GM12865 (cell line): ENCODE measurements around the gene CA9.

Source experiments
- DNase-seq: peaks from one replicate; pipeline ENCODE4 v3.0.0; 2010; ENCODE audit warnings: low read depth
- H3K4me3 ChIP-seq: 2 replicates; pipeline ENCODE4 v1.5.1; 2011; ENCODE audit warnings: mild to moderate bottlenecking, low read depth, low read length, control low read depth
- TF ChIP-seq, protein P1 (sequence below): IDR thresholded peaks from 2 replicates; pipeline ENCODE4 v1.5.1; 2011; ENCODE audit warnings: low read length, control low read depth, low read depth, inconsistent platforms; ENCODE audit not compliant: insufficient read depth; ENCODE audit errors: missing control alignments

Gene CA9

GRCh38 chr9:35697486-35697885, 23.8 kb downstream of the CA9 start:
- TF ChIP-seq, protein P1, sequence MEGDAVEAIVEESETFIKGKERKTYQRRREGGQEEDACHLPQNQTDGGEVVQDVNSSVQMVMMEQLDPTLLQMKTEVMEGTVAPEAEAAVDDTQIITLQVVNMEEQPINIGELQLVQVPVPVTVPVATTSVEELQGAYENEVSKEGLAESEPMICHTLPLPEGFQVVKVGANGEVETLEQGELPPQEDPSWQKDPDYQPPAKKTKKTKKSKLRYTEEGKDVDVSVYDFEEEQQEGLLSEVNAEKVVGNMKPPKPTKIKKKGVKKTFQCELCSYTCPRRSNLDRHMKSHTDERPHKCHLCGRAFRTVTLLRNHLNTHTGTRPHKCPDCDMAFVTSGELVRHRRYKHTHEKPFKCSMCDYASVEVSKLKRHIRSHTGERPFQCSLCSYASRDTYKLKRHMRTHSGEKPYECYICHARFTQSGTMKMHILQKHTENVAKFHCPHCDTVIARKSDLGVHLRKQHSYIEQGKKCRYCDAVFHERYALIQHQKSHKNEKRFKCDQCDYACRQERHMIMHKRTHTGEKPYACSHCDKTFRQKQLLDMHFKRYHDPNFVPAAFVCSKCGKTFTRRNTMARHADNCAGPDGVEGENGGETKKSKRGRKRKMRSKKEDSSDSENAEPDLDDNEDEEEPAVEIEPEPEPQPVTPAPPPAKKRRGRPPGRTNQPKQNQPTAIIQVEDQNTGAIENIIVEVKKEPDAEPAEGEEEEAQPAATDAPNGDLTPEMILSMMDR = no peak
- no peak for DNase-seq

DNA sequence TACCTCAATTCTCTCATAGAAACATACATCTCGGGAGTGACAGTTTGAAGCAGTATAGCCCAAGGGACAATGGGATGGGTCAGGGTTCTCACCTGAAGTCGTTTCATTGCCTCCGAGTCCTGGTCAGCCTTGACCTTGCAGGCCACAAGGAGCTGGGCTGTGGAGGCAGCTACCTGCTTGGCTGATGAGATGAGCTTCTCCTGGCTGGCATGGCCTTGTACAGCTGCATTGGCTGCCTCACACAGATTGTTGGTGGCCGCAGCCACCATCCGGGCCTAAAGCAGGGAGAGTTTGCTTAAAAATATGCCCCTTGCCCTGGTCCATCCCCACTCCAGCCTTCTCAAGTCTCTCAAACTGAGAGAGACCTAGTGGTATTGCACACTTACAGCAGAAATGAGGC, 24.5 kb downstream of the CA9 start:
- TF ChIP-seq, protein P1 = no peak
- H3K4me3 ChIP-seq = no peak overlapping the region
- no peak for DNase-seq

More at GRCh38 chr9:35697486-35697885, 23.8 kb downstream of the CA9 start:
- no peak overlapping the region for H3K4me3 ChIP-seq

- DNase-seq = no peak
- TF ChIP-seq, protein P1 = no peak
- H3K4me3 ChIP-seq = no peak overlapping the region
Observed at GRCh38 chr9:35700031-35700430, 26.3 kb downstream of the CA9 start.

GRCh38 chr9:35700942-35701341, 27.2 kb downstream of the CA9 start:
- TF ChIP-seq, protein P1 = no peak
- DNase-seq = no peak
- H3K4me3 ChIP-seq = no peak overlapping the region

- TF ChIP-seq, protein P1 = no peak
- DNase-seq = no peak
- no peak overlapping the region for H3K4me3 ChIP-seq
Observed at GRCh38 chr9:35702696-35703095, 29.0 kb downstream of the CA9 start.

- TF ChIP-seq, protein P1 = no peak
- DNase-seq = no peak
- no peak overlapping the region for H3K4me3 ChIP-seq
Observed at GRCh38 chr9:35703906-35704672, 30.4 kb downstream of the CA9 start.

DNA sequence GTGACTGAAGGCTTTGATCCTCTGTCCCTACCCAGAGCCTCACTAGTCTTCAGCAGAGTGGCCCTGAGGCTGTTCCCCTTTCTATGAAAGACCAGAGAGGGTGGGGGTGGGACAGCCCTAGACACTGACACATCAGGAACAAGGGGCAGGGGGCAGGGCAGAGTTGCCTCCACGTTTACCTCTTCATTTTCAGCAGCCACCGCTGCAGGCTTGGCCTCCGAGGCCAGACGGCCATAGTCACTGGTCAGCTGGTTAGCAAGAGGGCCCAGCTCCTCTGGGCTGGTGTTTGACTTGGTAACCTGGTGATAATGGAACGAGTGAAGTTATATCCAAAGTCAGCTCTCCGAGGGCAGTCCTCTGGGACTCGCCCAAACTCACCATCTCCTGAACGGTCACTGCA, 31.6 kb downstream of the CA9 start:
- TF ChIP-seq, protein P1 = no peak
- no peak for DNase-seq
- no peak overlapping the region for H3K4me3 ChIP-seq
